ENCODE data around the gene TEX10.
A peak's percentile ranks its signal among the peaks of the same experiment; 100 is the strongest.
"Not testable (repeated sequence)": the region's sequence is repeated elsewhere in the genome, so short reads cannot be mapped to it uniquely, and the experiment has no call there.

Gene TEX10

DNA sequence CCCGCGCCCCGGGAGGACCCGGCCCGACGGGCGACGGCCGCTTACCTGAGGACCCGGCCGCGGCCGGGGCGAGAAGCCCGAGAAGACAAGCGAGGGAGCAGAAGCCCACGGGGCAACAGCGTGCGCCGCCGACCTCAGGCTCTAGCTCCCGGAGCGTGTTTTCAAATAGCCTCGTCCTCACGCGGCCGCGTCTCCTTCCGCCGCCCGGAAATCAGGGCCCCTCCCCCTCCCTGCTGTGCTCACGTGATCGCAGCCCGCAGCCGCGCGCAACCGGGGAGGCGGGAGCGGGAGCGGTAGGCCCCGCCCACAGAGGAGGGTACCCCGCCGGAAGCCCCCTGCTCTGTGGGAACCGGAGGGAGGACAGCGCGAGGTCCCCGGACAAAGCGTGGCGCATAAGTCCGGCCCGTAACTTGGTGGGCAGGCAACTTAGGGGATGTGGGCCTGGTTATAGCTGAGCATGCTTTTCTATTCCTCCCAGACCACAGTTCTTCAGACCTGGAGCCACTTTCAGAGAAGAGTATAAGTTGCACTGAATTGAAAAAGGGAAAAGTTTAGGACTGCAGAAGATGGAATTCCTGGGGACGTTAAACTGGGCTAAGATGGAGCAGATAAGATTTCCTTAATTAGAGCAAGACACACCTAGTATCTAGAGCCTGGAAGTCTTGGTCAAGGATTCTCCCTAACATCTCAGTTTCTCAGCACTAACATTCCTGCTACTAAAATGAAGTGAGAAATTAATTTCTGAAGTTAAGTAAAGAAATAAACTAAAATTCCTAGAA is at the start of gene TEX10:
Gene TEX10, minus strand, starts transcription at position 216 of the 779 bp plus-strand sequence. CDS start 3,579 bp downstream, outside the sequence.
- DNase-seq (ENCODE audit: low read depth in 2 of 2): peak; percentile 78 to 82

DNA sequence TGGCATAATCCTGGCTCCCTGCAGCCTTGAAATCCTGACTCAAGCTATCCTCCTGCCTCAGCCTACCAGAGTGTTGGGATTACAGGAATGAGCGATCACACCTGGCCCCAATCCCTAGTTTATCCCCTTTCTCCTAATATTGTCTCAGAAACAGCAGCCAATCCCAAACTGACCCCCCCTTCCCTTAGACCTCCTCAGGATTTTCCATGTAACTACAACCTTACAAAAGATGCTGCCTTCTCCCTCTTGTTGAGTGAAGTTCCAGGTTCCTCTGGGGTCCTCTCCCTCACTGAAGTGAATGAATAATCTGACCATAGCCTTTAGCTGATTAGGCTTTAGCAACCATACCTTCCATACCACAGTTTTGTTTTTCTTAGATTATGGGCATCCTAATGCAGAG is 48.3 kb upstream of the TEX10 start:
- DNase-seq (ENCODE audit: low read depth in 2 of 2): no peak

DNA sequence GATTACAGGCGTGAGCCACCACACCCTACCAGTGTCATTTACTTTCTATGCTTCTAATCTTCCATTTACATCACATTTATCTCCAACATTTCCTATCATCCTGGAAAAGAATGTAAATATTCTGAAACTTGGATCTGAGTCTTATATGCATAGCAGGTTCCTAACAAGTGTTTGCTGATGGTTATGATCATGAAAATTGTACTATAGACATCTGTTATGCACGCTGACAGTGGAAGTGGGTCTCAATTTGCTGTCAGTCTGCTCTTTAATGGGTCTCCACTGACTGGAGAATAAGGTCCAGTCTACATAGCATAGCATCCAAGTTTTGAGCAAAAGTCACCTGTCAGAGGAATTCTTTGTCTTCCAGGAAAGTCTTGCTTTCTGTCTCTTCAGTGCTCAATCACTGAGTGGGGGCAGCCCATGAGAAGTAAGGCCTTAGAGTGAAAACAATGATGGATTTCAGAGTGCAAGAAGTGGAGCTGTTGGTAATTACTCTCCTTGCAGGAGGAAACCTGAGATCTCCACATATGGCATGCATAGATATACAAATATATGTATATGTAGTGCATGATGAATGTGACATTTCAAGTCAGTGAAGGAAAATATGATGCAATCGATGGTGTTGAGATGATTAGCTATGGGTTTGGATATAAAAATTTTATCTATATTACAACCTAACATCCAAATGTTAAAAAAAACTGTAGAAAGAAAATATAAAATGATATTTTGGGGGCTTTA is 45.0 kb upstream of the TEX10 start:
- no peak for DNase-seq (ENCODE audit: low read depth in 2 of 2)

DNA sequence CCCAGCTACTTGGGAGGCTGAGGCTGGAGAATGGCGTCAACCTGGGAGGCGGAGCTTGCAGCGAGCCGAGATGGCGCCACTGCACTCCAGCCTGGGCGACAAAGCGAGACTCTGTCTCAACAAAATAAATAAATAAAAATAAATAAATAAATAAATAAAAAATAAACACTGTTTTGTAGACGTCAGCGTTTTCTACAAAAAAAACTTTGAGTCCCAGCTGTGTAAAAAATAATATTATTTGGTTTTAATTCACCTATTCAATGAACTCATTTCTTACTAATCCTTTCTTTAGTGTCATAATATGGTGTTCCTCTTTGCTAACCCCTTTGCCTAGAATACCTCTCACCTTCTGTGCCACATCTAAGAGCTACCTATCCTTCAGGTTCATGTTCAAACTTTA is 44.0 kb upstream of the TEX10 start:
- no peak for DNase-seq (ENCODE audit: low read depth in 2 of 2)

DNA sequence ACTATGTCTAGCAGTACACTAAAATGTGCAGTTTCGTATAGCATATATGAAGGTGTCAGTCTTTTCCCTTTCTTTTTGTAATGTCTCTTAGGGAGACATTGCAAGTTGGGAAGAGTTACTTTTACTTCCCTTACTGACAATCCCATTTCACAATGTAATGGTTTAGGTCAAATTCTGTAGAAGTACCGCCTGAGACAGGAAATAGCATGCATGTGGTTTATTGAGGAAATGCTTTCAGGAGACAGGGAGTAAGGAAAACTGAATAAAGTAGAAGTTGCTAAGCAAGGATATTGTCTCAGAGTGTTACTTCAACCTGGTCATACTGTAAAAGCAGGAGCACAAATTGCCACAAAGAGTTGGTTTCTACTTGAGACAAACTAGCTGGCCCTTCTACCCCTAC is 42.1 kb upstream of the TEX10 start:
- DNase-seq (ENCODE audit: low read depth in 2 of 2): no peak

DNA sequence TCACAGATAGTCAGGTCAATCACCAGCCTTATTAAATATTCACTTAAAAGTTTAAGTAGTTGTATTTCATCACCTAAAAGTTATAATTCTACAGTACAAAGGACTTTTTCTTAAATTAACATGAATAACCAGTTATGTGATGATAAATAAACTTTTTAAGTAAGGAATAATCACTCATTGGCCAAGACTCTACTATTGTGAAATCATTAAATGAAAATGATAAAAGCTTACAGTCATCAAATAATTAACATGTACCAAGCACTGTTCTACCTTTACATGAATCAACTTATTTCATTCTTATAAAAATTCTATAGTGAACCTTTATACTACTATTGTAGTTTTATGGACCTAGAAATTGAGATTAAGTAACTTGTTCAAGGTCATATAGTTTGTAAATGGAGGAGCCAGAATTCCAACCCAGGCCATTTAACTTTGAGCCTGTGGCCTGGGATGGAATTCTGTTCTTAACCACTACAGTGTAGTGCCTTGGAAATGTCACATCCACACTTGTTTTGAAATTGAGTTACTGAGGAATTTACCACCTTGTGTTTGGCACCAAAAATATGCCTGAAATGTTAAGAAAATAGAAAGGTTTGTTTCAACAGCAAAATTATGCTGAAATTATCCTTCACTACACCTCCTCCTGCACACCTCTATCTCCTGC is 41.4 kb upstream of the TEX10 start:
- no peak for DNase-seq (ENCODE audit: low read depth in 2 of 2)

DNA sequence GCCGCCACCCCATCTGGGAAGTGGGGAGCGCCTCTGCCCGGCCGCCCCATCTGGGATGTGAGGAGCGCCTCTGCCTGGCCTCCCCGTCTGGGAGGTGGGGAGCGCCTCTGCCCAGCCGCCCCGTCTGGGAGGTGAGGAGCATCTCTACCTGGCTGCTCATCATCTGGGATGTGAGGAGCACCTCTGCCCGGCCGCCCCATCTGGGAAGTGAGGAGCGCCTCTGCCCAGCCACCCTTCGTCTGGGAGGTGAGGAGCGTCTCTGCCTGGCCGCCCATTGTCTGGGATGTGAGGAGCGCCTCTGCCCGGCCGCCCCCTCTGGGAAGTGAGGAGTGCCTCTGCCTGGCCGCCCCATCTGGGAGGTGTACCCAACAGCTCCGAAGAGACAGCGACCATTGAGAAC is 40.2 kb upstream of the TEX10 start:
- DNase-seq (ENCODE audit: low read depth in 2 of 2): not testable (repeated sequence)

DNA sequence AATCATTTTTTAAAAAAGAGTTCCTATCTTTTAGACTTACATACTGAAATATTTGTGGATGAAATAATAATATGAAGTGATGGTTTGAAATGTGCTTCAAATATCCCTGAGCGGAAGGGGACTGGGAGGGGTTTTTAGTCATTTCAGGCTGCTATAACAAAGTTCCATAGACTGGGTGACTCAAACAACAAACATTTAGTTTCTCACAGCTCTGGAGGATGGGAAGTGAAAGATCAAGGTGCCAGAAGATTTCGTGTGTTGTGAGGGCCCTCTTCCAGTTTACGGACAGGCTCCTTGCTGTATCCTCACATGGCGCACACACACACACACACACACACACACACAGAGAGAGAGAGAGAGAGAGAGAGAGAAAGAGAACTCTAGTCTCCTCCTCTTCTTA is 27.1 kb upstream of the TEX10 start:
- DNase-seq (ENCODE audit: low read depth in 2 of 2): no peak

DNA sequence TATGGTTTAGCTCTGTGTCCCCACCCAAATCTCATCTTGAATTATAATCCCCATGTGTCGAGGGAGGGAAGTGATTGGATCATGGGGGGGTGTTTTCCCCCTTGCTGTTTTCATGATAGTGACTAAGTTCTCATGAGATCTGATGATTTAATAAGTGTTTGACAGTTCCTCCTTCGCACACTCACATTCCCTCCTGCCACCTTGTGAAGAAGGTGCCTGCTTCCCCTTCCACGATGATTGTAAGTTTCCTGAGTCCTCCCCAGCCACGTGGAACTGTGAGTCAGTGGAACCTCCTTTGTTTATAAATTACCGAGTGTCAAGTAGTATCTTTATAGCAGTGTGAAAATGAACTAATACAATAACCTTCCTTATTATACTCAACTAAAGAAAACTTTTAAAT is 24.3 kb upstream of the TEX10 start:
- DNase-seq (ENCODE audit: low read depth in 2 of 2): no peak

DNA sequence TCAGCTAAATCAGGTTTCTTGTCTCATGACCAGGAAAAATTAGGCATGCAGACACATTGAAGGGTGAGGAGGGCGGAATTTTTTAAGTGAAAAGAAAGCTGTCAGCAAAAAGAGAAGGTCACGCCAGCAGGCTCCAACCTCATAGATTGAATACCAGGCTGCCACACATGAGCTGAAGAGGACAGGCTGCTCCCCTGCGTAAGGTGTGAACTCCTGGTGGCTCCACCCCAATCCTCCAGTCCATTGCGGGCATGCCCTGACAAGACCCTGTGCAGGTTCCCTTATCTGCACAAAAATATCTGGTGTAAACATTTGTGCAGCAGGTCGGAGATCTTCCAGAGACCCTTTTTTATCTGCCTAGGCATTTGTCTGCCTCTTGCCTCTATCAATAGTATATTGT is 22.9 kb upstream of the TEX10 start:
- no peak for DNase-seq (ENCODE audit: low read depth in 2 of 2)

DNA sequence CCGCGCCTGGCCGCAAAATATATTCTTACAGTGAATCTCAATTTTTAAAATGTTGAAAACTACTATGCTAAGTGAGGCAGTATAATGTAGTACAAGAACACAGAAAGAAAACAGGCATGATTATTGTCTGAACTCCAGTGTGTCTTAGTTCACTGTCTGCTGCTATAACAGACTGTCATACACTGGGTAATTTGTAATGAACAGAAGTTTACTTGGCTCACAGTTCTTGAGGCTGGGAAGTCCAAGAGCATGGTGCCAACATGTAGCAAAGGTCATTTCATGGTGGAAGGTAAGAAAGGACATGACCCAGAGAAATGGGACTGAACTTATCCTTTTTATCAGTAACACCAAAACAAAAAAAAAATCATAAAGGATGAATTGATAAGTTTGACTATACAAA is 19.9 kb upstream of the TEX10 start:
- no peak for DNase-seq (ENCODE audit: low read depth in 2 of 2)

DNA sequence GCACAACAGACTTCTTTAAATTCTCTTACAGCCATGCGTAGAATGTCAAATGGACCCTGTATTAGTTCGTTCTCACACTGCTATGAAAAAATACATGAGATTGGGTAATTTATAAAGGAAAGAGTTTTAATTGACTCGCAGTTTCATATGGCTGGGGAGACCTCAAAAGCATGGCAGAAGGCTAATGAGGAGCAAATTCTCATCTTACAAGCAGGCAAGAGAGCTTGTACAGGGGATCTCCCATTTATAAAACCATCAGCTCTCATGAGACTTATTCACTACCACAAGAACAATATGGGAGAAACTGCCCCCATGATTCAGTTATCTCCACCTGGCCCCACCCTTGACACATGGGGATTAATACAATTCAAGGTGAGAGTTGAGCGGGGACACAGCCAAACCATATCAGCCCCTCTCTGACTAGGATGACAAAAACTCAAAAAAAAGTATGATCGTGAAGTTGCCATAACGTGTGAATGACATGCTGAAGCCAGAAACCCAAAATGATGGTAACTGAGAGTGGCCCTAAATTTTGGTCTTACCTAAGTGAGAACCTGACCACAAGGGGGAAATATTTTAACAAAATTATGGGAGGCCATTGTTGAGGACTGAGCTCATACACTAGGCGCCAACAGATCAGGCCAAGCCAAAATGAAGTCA is 17.5 kb upstream of the TEX10 start:
- DNase-seq (ENCODE audit: low read depth in 2 of 2): no peak

DNA sequence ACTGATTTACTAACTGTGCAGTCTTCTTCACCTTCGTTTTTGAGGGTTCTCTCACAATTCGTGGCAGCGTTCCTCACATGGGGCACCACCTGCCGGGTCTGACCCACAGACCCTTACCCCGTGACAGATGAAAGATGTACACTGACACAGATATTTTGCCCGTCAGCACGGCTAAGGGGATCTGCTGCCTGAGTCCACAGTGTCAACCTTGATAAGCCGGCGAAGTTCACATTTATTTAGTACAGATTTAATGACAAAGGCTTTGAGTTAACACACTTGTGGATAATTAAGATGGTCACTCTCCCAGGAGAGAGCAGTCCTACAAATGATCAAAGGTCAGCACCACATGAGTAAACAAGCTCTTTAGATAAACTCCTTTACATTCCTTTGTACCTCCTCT is 15.9 kb upstream of the TEX10 start:
- DNase-seq (ENCODE audit: low read depth in 2 of 2): no peak

DNA sequence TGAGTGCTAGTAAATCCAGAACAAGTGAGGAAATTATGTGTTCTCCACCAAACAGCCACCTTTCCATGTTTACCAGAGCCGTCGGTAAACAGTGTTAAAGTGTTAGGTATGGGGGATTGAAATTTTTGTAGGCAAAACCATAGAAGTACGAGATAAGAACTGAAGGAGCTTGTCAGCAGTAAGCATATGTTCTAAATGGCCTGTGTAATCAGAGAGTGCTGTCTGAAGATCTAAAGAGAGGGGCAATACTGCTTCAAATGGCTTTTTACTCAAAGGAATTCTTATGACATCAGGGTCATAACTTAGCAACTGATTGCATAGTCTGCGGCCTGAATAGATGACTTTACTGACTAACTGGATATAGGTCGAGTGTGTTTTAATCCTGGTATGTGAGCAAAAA is 13.4 kb upstream of the TEX10 start:
- DNase-seq (ENCODE audit: low read depth in 2 of 2): no peak

DNA sequence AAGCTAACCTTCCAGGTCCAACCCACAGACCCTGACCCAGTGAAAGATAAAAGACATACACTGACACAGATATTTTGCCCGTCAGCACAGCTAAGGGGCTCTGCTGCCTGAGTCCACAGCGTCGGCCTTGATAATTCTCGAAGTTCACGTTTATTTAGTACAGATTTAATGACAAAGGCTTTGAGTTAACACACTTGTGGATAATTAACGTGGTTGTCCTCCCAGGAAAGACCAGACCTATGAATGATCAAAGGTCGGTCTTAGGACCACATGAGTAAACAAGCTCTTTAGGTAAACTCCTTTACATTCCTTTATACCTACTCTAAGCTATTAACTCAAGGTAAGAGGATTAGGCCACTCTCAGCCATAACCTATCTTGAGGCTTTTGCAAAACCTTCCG is 11.3 kb upstream of the TEX10 start:
- no peak for DNase-seq (ENCODE audit: low read depth in 2 of 2)

DNA sequence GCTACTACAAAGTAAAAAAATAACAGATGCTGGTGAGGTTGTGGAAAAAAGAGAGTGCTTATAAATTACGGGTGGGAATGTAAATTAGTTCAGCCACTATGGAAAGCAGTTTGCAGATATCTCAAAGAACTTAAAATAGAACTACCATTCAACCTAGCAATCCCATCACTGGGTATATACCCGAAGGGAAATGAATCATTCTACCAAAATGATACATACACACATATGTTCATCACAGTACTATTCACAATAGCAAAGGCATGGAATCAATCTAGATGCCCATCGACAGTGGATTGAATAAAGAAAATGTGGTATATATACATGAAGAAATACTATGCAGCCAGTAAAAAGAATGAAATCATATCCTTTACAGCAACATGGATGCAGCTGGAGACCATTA is 6.3 kb upstream of the TEX10 start:
- no peak for DNase-seq (ENCODE audit: low read depth in 2 of 2)

DNA sequence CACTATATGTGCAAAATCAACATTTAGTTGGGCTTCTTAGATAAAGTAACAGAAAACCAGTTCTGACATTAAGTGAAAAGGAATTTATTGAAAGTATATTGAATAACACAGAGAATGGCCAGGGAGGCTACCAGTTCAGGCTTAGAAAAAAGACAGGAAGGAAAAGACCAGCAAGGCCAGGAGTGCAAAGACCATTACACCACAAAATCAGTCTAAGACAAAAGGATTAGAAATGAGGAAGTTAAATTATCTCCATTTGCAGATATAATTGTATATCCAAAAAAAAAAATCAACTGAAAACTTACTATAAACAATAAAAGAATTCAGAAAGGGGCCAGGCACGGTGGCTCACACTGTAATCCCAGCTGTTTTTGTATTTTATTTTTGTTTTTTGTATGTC is 4.8 kb upstream of the TEX10 start:
- DNase-seq (ENCODE audit: low read depth in 2 of 2): no peak

DNA sequence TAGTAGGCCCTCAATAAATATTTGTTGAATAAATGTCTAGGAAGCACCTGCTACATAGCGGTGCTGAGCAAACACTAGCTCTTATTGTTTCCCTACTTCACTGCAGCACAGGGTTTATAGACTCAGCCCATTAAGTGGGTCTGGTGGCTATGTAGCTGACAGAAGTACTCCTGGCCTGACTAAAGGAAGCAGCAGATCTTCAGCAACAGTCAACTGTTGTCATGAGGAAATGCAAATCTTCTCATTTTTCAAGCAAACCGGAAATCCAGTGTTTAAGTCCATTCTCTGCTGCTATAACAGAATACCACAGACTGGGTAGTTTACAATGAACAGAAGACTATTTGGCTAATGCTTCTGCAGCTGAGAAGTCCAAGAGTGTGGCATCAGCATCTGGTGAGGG is 2.8 kb upstream of the TEX10 start:
- DNase-seq (ENCODE audit: low read depth in 2 of 2): no peak

DNA sequence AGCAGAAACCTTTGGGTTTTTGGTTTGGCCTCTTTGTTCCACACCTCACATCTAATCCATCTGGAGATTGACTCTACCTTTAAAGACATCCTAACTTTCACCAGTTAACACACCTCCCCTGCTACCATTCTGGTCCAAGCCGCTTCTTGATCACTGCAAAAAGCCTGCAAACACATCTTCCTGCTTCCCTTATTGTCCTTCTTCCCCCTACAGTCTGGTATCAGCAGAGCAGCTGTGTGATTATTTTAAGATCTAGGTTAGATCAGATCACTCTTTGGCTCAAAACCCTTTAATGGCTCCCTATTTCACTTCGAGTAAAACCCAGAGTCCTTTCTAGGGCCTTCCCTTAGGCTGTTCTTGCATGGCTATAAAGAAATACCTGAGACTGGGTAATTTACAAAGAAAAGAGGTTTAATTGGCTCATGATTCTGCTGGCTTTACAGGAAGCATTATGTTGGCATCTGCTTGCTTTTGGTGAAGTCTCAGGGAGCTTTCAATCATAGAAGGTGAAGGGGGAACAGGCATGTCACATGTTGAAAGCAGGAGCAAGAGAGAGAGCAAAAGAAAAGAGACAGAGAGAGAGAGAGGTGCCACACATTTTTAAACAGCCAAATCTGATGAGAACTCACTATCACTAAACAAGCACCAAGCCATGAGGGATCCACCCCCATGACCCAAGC is 1.5 kb upstream of the TEX10 start:
- DNase-seq (ENCODE audit: low read depth in 2 of 2): no peak

DNA sequence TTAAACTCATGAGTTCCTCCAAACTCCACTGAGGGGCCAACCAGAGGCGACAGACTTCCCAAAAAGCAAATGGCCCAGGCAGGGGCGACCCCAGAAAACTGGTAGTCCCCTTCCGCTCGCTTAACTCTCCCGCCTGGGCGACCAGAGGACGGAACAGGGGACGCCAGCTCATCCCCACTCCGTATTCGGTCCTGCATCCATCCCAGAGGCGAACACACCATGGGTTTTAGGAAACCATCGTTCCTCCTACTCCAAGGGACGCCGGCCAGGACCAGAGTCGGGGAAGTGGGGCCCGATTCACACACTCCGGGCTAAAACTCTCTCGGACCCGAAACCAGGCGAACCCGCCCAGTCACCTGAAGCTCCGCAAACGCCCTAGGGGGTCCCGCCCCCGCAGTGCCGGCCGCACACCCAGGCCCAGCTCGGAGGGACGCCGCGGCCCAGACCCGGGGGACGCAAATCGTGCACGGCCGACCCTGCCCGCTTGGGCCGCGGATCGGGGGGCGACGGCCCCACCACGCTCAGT is 478 bp downstream of the TEX10 start:
- DNase-seq (ENCODE audit: low read depth in 2 of 2): peak; percentile 0 to 2

DNA sequence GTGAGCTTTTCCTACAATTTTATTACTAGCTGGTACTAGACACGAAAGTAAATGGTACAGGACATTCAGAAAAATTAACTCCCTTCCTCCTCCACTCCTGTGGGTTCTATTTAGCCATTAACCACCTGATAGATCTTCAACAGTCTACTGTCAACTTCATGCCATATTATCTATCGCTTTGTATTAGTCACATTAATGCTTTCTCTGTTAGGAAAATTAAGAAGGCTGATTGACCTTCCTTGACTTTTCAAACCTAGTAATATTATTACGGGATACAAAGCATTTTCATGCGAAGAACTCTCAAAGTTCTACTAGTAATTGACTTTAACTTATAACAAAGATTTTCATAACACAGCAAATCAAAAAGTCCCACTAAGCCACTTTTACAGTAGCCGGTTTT is 1.2 kb downstream of the TEX10 start:
- no peak for DNase-seq (ENCODE audit: low read depth in 2 of 2)

DNA sequence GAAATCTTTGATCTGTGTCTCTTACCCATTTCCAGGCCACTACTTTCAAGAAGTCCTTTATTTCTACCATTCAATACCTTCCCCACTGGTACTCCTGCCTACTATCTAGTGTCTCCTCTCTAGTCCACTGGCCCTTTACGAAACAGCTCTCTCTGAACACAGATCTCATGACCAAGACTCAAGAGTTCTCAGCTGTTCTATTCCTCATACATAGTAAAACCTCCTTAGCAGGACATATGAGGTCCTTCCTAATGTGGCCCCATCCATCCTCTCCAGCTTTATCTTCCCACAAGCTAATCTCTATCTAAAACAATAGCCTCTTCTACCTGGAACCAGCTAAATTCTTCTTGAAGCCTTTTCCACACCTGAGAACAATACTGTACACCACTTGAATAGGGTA is 2.6 kb downstream of the TEX10 start:
- no peak for DNase-seq (ENCODE audit: low read depth in 2 of 2)
